GM19324 (cell line): ENCODE data around the gene ACSL5.
"Not testable (repeated sequence)": the region's sequence is repeated elsewhere in the genome, so short reads cannot be mapped to it uniquely, and the experiment has no call there.

Experiments used
- ATAC-seq: cut with Tn5 transposase; IDR thresholded peaks from one replicate; pipeline ENCODE4 v1.9.1; 2021; ENCODE audit warnings: mild to moderate bottlenecking, moderate library complexity; ENCODE audit not compliant: unreplicated experiment, low FRiP score

The ACSL5 gene

DNA sequence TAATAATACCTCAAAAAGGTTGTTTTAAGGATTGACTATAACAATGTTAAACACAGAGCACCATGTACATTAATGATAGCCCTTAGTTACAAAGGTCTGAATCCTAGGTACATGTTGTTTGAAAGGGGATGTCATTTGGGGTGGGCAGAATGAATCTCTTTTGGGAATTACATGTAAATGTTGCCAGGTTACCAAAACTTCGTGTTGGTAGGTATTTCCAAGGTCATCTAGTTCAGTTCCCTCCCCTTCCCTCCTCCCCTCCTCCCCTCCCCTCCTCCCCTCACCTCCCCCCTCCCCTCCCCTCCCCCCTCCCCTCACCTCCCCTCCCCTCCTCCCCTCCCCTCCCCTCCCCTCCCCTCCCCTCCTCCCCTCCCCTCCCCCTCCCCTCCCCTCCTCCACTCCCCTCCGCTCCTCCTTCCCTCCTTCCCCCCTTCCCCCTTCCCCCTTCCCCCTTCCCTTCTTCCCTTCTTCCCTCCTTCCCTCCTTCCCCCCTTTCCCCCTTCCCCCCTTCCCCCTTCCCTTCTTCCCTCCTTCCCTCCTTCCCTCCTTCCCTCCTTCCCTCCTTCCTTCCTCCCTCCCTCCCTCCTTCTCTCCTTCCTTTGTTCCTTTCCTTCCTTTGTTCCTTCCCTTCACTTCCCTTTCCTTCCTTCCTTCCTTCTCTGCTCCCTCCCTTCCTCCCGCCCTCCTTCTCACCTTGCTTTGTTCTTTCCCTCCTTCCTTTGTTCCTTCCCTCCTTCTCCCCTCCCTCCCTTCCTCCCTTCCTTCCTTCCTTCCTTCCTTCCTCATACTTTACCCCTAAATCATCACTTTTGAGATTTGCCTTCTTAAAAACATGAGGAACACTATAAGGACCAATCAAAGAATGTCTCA is 81.2 kb downstream of the ACSL5 start:
- no peak for ATAC-seq

DNA sequence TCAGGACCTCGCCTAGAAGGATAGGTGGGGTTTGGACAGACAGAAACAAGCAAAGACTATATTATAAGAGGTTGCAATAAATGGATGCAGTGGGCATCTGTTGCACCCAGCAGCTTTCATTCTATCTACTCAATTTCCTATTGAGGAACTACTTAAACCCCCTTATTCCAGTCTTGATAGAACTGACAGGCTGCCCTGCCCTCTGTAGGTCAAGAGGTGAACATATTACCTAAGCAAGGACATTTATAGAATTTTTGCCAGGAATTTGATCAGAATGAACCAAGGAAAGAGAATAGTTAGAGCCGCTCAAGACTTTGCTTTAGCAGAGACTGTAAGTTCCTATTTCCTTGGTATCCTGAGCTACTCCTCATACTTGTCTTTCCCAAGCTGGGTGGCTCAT is 82.6 kb downstream of the ACSL5 start:
- no peak for ATAC-seq

DNA sequence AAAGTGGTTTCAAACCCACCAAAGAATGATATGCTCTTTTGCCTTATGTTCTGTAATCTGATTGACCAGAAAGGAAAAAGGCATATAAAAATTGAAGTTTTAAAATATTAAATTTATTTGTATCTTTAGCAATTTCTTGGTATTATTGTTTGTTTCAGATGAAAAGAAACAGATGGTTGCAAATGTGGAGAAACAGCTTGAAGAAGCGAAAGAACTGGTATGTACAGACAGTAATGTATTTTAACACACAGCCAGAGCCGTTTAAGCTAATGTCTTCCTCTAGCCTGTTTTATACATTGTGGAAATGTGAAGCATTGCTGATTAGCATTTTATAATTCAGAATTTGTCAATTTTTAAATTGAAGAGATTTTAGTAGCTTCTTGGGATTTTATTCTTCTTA is 86.5 kb downstream of the ACSL5 start:
- ATAC-seq: no peak

DNA sequence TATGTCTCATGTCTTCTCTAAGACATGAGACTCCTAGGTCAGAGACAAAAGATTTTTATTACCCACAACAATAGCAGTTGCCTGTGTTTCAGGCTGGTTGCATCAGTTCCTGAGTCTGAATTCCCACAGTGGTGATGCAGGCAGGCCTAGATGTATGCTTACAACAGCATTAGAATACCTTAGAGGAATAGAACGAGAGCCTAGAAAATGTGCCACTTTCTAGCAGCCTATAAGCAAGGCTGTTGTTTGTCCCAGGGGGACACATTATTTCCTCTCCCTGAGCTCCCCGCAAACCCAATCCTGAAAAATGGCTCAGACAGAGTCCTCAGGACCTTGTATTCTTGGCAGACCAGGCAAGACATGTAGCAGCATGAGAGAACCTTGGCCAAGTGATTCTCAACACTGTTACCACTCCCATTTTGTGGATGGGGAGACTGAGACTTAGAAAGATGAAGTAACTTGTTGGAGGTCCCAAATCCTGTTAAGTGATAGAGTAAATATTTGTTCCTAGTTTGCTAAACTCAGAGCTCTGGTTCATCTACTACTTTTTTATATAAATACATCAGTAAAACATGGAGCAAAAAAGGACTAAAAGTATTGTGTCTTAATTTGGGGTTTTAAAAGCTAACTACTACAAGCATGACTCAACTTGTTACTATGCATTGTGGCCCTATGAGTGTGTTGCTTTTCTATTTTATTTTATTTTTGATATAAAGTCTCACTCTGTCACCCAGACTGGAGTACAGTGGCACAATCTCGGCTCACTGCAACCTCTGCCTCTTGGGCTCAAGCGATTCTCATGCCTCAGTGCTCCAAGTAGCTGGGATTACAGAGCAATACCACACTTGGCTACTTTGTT is 87.3 kb downstream of the ACSL5 start:
- no peak for ATAC-seq

DNA sequence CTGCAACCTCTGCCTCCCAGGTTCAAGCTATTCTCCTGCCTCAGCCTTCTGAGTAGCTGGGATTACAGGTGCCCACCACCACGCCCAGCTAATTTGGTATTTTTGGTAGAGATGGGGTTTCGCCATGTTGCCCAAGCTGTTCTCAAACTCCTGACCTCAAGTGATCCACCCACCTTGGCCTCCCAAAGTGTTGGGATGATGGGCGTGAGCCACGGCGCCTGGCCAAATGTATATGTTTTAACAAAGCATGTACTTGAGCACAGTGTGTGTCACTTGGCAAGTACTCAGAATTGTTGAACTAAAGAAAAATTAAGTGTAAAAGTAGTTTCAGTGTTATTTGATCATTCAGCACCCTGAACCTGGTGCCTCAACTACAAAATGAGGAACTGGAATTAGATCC is 90.2 kb downstream of the ACSL5 start:
- not testable (repeated sequence) for ATAC-seq

- ATAC-seq: no peak
These were observed 91.5 kb downstream of the ACSL5 start for GRCh38 chr10:112465299-112465883.

GRCh38 chr10:112466802-112467201 is 92.9 kb downstream of the ACSL5 start:
- no peak for ATAC-seq

DNA sequence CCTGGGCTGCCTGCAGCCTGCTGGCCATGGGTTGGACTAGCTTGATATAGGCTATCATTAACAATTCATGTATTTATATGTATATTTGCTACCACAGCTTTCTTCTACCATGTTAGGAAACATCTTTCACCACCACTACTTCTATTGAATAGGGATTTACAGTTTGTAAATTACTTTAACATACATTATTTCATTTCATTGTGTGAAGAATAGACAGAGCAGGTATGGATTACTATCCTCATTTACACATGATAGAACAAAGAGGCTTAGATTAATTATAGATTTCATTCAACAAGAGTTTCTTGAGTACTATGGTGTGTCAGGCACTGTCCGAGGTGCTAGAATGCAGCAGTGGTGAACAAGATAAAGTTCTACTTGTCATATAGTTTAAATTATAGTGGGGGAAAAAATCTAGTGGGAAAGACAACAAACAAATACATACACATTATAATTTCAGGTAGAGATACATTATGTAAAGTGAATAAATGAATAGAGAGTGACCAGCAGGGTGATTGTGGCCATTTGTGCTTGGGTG is 93.7 kb downstream of the ACSL5 start:
- no peak for ATAC-seq

GRCh38 chr10:112471878-112472487 is 98.1 kb downstream of the ACSL5 start:
- no peak for ATAC-seq

GRCh38 chr10:112475575-112476218 is 101.8 kb downstream of the ACSL5 start:
- ATAC-seq: no peak
